ENCODE results near the gene KIAA1217.

DNA sequence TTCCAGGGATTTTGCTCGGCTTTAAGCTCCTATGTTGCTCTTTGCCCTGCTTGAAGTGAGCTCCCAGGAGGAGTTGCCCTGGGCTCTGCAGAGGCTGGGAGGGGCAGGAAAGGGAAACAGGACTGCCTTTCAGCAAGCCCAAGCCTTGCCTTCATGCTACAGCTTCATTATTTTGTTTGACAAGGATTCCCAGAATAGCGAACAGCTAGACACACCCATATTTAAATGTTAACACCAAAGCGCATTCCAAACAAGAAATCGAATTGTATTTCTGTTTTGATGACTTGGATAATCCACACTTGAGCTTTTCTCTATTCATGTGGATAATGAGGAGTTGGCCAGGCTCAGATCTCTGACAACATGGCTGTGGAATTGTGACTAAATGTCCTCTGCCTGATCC lies 6.3 kb downstream of the KIAA1217 start:
- TF ChIP-seq, protein P1, sequence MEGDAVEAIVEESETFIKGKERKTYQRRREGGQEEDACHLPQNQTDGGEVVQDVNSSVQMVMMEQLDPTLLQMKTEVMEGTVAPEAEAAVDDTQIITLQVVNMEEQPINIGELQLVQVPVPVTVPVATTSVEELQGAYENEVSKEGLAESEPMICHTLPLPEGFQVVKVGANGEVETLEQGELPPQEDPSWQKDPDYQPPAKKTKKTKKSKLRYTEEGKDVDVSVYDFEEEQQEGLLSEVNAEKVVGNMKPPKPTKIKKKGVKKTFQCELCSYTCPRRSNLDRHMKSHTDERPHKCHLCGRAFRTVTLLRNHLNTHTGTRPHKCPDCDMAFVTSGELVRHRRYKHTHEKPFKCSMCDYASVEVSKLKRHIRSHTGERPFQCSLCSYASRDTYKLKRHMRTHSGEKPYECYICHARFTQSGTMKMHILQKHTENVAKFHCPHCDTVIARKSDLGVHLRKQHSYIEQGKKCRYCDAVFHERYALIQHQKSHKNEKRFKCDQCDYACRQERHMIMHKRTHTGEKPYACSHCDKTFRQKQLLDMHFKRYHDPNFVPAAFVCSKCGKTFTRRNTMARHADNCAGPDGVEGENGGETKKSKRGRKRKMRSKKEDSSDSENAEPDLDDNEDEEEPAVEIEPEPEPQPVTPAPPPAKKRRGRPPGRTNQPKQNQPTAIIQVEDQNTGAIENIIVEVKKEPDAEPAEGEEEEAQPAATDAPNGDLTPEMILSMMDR (conservative IDR thresholded peaks at IDR 0.05; ENCODE audit: low read length) = no peak
- TF ChIP-seq EZH2phosphoT487 (IDR thresholded peaks at IDR 0.05; ENCODE audit: borderline replicate concordance) = no peak
